ENCODE data around the gene SPA17.
A peak's percentile ranks its signal among the peaks of the same experiment; 100 is the strongest.

SPA17 gene

GRCh38 chr11:124673333-124674167 is at the start of gene SPA17, which contains the start of gene SIAE:
Gene SPA17, plus strand, starts transcription at chr11:124673904. Its CDS starts 1,361 bp downstream, at chr11:124675265.
Gene SIAE, minus strand, starts transcription at chr11:124673739. Its CDS starts 31 bp downstream, at chr11:124673708.
- DNase-seq = peak; percentile 94

- no peak for DNase-seq
Observed at GRCh38 chr11:124625504-124626168, 48.1 kb upstream of the SPA17 start.

- DNase-seq = no peak
Observed at GRCh38 chr11:124627546-124627945, 46.2 kb upstream of the SPA17 start.

GRCh38 chr11:124629961-124630360 is 43.7 kb upstream of the SPA17 start:
- DNase-seq = no peak

- DNase-seq = no peak
Observed at GRCh38 chr11:124633355-124633754, 40.3 kb upstream of the SPA17 start.

- DNase-seq = no peak
Observed at GRCh38 chr11:124635932-124636331, 37.8 kb upstream of the SPA17 start.

- no peak for DNase-seq
Observed at GRCh38 chr11:124638500-124638899, 35.2 kb upstream of the SPA17 start.

GRCh38 chr11:124639186-124639585 is 34.5 kb upstream of the SPA17 start:
- no peak for DNase-seq

GRCh38 chr11:124640666-124641065 is 33.0 kb upstream of the SPA17 start:
- DNase-seq = no peak

GRCh38 chr11:124642628-124643027 is 31.1 kb upstream of the SPA17 start:
- DNase-seq = no peak

GRCh38 chr11:124643042-124643604 is 30.6 kb upstream of the SPA17 start:
- DNase-seq = no peak

- DNase-seq = no peak
Observed at GRCh38 chr11:124643605-124644425, 29.9 kb upstream of the SPA17 start.

GRCh38 chr11:124644426-124645280 is 29.1 kb upstream of the SPA17 start:
- no peak for DNase-seq

- DNase-seq = no peak
Observed at GRCh38 chr11:124646148-124646547, 27.6 kb upstream of the SPA17 start.

GRCh38 chr11:124648610-124649009 is 25.1 kb upstream of the SPA17 start:
- DNase-seq = no peak

- DNase-seq = no peak
Observed at GRCh38 chr11:124656774-124657630, 16.7 kb upstream of the SPA17 start.

GRCh38 chr11:124657904-124658303 is 15.8 kb upstream of the SPA17 start:
- no peak for DNase-seq

- DNase-seq = no peak
Observed at GRCh38 chr11:124658501-124658900, 15.2 kb upstream of the SPA17 start.

GRCh38 chr11:124658986-124659385 is 14.7 kb upstream of the SPA17 start:
- DNase-seq = no peak

- DNase-seq = no peak
Observed at GRCh38 chr11:124661553-124661952, 12.2 kb upstream of the SPA17 start.

GRCh38 chr11:124662106-124662505 is 11.6 kb upstream of the SPA17 start:
- DNase-seq = no peak

All from activated CD8-positive, alpha-beta memory T cell treated with anti-CD3 and anti-CD28 coated beads, Interleukin-2, amount 50 U/mL, for 48 hours (primary cell).